Skeletal muscle tissue (tissue), 4 donors: Measurements from ENCODE around the gene MALAT1. TPM values are rescaled to one million over a fixed set of nuclear protein-coding genes. Genes with fewer than 3 reads are reported as not detected.
A peak's percentile ranks its signal among the peaks of the same experiment; 100 is the strongest.
"Not testable (repeated sequence)": the region's sequence is repeated elsewhere in the genome, so short reads cannot be mapped to it uniquely, and the experiment has no call there.

Experiments
- H3K27ac ChIP-seq: one replicate; pipeline ENCODE4 v1.7.0; 2013; ENCODE audit warnings: mild to moderate bottlenecking, low read depth, low read length, inconsistent platforms
- H3K27me3 ChIP-seq, 3 donors: one replicate each; pipeline ENCODE4 v1.7.0; 2013; ENCODE audit warnings: low read length in 3 of 3; ENCODE audit not compliant: control insufficient read depth in 3 of 3, insufficient read depth in 3 of 3
- H3K36me3 ChIP-seq, 3 donors: one replicate each; pipeline ENCODE4 v1.7.0; 2013; ENCODE audit warnings: low read length in 3 of 3; ENCODE audit not compliant: control insufficient read depth in 3 of 3, insufficient read depth in 3 of 3
- H3K4me1 ChIP-seq, 3 donors: one replicate each; pipeline ENCODE4 v1.7.0; 2013; ENCODE audit warnings: low read length in 3 of 3, mild to moderate bottlenecking in 3 of 3; ENCODE audit not compliant: control insufficient read depth in 3 of 3, insufficient read depth in 3 of 3
- H3K4me3 ChIP-seq, 3 donors: one replicate each; pipeline ENCODE4 v1.7.0; 2013; ENCODE audit warnings: low read length in 3 of 3
- H3K9ac ChIP-seq, 3 donors: one replicate each; pipeline ENCODE4 v1.7.0; 2013; ENCODE audit warnings: low read length in 3 of 3, mild to moderate bottlenecking in 3 of 3, moderate library complexity in 2 of 3, low read depth in 1 of 3
- H3K9me3 ChIP-seq, 3 donors: one replicate each; pipeline ENCODE4 v1.7.0; 2013; ENCODE audit warnings: low read length in 3 of 3; ENCODE audit not compliant: control insufficient read depth in 3 of 3
- total RNA-seq: library from RNA; depleted of rRNA; stranded (reverse); fragments of >200 nt; gene quantifications from one replicate; pipeline ENCODE4 v1.2.3, GENCODE V29; 2014
- donor health status: Osteomylitis.

Gene MALAT1
- total RNA-seq, 1 donor from 2014 or later: 7,794 TPM

DNA sequence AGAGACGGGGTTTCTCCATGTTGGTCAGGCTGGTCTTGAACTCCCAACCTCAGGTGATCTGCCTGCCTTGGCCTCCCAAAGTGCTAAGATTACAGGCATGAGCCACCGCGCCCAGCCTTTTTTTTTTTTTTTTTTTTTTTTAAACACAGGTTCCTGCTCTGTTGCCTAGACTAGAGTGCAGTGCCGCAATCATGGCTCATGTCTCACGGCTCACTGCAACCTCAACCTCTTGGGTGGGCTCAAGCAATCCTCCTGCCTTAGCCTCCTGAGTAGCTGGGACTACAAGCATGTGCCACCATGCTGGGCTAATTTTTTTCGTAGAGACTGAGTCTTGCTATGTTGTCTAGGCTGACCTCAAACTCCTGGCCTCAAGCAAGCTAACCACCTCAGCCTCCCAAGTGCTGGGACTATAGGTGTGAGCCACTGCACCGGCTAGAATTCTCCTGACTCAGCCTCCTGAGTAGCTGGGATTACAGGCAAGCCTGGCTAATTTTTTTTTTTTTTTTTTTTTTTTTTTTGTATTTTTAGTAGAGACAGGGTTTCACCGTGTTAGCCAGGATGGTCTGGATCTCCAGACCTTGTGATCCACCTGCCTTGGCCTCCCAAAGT is 20.2 kb downstream of the MALAT1 start:
- H3K4me3 ChIP-seq, H3K9me3 ChIP-seq, H3K4me1 ChIP-seq, H3K27ac ChIP-seq, H3K9ac ChIP-seq, H3K27me3 ChIP-seq, H3K36me3 ChIP-seq: not testable (repeated sequence)

DNA sequence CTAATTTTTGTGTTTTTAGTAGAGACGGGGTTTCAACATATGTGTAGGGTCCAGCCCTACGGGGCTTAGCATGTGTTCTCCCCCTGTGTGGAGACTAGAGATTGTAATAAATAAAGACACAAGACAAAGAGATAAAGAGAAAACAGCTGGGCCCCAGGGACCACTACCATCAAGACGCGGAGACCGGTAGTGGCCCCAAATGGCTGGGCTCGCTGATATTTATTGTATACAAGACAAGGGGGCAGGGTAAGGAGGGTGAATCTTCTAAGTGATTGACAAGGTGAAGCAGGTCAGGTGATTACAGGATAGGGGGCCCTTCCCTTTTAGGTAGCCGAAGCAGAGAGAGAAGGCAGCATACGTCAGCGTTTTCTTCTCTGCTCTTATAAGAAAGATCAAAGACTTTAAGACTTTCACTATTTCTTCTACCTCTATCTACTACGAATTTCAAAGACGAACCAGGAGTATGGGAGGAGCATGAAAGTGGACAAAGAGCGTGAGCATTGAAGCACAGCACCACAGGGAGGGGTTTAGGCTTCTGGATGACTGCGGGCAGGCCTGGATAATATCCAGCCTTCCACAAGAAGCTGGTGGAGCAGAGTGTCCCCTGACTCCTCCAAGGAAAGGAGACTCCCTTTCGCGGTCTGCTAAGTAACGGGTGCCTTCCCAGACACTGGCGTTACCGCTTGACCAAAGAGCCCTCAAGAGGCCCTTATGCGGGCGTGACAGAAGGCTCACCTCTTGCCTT is 23.1 kb downstream of the MALAT1 start:
- H3K27ac ChIP-seq, H3K4me3 ChIP-seq, H3K27me3 ChIP-seq, H3K9ac ChIP-seq, H3K9me3 ChIP-seq: not testable (repeated sequence)
- Histone ChIP-seq H3K36me3 (peaks cover 7 to 10% (median 8%) of the 10 kb centered on the region in 3 donors), H3K4me1 (peaks cover 19 to 23% (median 22%) of the 10 kb centered on the region in 3 donors)

DNA sequence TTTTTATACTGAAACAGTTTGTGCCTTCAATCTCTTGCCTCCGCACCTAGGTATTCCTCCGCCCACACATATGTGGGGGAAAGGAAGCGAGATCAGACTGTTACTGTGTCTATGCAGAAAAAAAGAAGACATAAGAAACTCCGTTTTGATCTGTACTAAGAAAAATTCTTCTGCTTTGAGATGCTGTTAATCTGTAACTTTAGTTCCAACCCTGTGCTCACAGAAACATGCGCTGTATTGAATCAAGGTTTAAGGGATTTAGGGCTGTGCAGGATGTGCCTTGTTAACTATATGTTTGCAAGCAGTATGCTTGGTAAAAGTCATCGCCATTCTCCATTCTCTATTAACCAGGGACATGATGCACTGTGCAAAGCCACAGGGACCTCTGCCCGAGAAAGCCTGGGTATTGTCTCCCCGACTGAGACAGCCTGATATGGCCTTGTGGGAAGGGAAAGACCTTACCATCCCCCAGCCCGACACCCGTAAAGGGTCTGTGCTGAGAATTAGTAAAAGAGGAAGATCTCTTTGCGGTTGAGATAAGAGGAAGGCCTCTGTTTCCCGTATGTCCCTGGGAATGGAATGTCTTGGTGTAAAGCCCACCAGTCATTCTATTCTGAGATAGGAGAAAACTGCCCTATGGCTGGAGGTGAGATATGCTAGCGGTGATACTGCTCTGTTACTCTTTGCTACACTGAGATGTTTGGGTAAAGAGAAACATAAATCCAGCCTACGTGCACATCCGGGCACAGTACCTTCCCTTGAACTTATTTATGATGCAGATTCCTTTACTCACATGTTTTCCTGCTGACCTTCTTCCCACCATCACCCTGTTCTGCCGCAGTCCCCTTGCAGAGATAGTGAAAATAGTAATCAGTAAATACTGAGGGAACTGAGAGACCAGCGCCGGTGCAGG is 24.1 kb downstream of the MALAT1 start:
- Histone ChIP-seq H3K36me3 (peaks cover 13 to 16% (median 15%) of the 10 kb centered on the region in 3 donors), H3K4me1 (peaks cover 19 to 23% (median 22%) of the 10 kb centered on the region in 3 donors)
- not testable (repeated sequence) for H3K9me3 ChIP-seq, H3K27me3 ChIP-seq, H3K9ac ChIP-seq, H3K27ac ChIP-seq, H3K4me3 ChIP-seq

DNA sequence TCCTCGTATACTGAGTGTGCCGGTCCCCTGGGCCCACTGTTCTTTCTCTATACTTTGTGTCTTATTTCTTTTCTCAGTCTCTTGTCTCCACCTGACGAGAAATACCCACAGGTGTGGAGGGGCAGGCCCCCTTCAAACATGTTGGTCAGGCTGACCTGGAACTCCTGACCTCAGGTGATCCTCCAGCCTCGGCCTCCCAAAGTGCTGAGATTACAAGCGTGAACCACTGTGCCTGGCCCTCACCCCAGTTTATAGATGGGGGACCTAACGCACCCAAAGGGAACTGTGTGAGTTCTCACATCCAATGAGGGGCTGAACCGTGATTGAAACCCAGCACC is 24.8 kb downstream of the MALAT1 start:
- H3K27me3 ChIP-seq, H3K9ac ChIP-seq, H3K9me3 ChIP-seq, H3K4me3 ChIP-seq, H3K27ac ChIP-seq: not testable (repeated sequence)
- Histone ChIP-seq H3K4me1 (peaks cover 19 to 23% (median 22%) of the 10 kb centered on the region in 3 donors), H3K36me3 (peaks cover 13 to 17% (median 16%) of the 10 kb centered on the region in 3 donors)

DNA sequence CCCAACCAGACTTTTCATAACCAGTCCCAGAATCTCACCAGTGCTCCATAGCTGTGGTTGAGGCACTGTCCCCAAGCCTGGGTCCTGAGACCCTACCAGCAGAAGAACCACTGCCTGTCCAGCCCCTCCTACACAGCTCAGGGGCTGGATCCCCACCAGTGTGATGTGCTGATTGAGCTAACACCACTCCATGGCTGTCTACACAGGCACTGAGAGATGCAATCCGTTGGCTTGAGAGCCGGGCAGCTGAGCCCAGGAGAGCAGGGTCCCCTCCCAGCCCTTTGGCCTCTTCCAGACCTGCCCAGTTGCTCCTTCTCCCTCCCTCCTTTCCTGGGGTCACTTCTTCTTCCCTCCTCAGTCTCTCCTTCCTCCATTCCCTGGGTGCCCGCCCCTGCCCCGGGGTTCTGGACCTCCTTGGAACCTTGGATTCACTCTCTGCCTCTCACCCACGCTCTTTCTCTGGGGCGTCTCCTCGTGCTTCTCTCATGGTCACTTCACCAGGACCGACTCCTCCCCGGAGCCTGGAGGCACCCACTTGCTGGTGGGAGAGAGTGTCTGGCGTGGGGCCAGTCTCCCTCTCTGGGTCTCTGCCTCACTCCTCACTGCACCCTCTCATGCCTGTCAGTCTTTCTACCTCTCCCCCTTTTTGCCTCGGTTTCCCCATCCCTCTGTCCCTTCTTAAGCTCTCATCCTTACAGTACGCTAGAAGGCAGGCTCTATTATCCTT is 25.3 kb downstream of the MALAT1 start:
- peaks cover 19 to 23% (median 22%) of the 10 kb centered on the region in 3 donors for H3K4me1 ChIP-seq
- peak overlapping the region; percentile 48 for H3K27ac ChIP-seq
- no peaks in the 10 kb centered on the region for H3K27me3 ChIP-seq
- peak overlapping the region; percentile 48 to 61 (median 59) for H3K4me3 ChIP-seq
- no peaks in the 10 kb centered on the region for H3K9me3 ChIP-seq
- H3K36me3 ChIP-seq: peaks cover 15 to 19% (median 17%) of the 10 kb centered on the region in 3 donors
- peak overlapping the region; percentile 5 to 70 (median 57) for H3K9ac ChIP-seq

DNA sequence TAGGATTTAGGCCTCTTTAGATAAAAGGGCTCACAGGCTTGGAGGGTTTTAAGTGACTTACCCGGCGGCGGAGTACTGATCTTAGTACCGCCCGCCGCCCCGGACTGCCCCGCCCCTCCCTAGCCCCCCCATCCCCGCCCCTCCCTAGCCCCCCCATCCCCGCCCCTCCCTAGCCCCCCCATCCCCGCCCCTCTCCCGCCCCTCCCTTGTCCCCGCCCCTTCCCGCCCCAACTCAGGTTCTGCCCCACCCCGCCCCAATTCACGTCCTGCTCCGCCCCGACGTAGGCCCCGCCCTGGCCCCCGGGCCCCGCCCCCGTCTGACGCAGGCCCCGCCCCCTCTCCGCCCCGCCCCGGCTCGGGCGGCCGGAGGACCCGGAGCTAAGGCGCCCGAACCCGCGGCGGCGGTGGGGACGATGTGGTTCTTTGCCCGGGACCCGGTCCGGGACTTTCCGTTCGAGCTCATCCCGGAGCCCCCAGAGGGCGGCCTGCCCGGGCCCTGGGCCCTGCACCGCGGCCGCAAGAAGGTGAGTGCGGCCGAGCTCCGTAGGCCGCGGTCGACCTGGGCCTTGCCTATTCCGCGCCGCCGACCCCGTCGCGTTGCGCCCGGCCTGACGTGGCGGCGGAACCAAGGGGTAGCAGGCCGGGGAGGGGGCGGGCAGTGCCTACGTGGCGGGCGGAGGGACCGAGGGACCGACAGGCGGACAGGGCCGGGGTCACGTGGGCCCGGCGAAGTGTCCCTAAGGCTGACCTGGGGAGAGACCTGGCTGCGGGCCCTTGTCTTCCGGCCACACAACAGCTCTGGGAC is 26.1 kb downstream of the MALAT1 start, which contains the start of gene SCYL1:
TSS of gene SCYL1 (plus strand) at position 343 of the 805 bp plus-strand sequence. CDS start at position 414, 71 bp downstream.
- Histone ChIP-seq H3K27me3 (no peaks in the 10 kb centered on the region), H3K4me1 (peaks cover 19 to 23% (median 22%) of the 10 kb centered on the region in 3 donors), H3K4me3 (peak within 1 kb of the TSS; percentile 78 to 88 (median 78)), H3K9me3 (no peaks in the 10 kb centered on the region), H3K9ac (peak within 1 kb of the TSS; percentile 87 to 93 (median 89)), H3K27ac (peak within 1 kb of the TSS; percentile 87), H3K36me3 (peaks cover 22 to 27% (median 23%) of the 10 kb centered on the region in 3 donors)

DNA sequence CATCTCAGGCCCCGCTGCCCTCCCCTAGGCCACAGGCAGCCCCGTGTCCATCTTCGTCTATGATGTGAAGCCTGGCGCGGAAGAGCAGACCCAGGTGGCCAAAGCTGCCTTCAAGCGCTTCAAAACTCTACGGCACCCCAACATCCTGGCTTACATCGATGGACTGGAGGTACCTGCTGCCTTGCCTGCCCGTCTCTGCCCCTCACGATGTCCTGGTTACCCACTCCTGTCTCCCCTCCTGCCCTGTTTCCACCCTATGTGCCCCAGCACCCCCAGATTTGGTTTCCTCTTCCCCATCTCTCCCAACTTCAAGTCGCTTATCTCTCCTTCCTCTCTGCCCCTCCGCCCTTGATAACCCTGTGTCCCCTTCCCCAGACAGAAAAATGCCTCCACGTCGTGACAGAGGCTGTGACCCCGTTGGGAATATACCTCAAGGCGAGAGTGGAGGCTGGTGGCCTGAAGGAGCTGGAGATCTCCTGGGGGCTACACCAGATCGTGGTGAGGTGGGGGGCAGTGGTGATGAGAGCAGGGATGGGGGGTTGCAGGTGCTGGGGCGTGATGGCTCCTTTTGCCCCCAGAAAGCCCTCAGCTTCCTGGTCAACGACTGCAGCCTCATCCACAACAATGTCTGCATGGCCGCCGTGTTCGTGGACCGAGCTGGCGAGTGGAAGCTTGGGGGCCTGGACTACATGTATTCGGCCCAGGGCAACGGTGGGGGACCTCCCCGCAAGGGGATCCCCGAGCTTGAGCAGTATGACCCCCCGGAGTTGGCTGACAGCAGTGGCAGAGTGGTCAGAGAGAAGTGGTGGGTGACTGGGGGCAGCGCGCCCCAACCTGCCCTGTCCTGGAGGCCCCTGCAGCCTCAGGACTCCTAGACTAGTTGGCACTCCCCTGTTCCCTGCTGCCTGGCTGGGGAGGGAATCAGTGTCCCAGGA is 27.0 kb downstream of the MALAT1 start:
- H3K36me3 ChIP-seq: peaks cover 31 to 36% (median 31%) of the 10 kb centered on the region in 3 donors
- peak overlapping the region; percentile 87 to 93 (median 89) for H3K9ac ChIP-seq
- H3K4me3 ChIP-seq: peak overlapping the region; percentile 78 to 88 (median 78)
- H3K4me1 ChIP-seq: peaks cover 19 to 23% (median 22%) of the 10 kb centered on the region in 3 donors
- no peaks in the 10 kb centered on the region for H3K27me3 ChIP-seq
- H3K27ac ChIP-seq: peak overlapping the region; percentile 87
- H3K9me3 ChIP-seq: no peaks in the 10 kb centered on the region

DNA sequence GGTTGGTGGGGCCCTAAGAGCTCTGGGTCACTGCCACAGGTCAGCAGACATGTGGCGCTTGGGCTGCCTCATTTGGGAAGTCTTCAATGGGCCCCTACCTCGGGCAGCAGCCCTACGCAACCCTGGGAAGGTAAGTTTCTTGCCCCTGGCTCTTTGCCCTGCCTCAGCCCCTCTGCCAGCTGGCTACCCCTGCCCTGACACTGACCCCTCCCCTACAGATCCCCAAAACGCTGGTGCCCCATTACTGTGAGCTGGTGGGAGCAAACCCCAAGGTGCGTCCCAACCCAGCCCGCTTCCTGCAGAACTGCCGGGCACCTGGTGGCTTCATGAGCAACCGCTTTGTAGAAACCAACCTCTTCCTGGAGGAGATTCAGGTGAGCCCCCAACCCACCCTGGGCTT is 27.9 kb downstream of the MALAT1 start:
- H3K9ac ChIP-seq: peak overlapping the region in 1 of 3 donors; percentile 93
- no peak overlapping the region for H3K4me3 ChIP-seq

More for the DNA sequence above, 27.9 kb downstream of the MALAT1 start:
- no peaks in the 10 kb centered on the region for H3K27me3 ChIP-seq
- H3K36me3 ChIP-seq: peaks cover 40 to 45% (median 41%) of the 10 kb centered on the region in 3 donors
- H3K9me3 ChIP-seq: no peaks in the 10 kb centered on the region
- H3K27ac ChIP-seq: no peak overlapping the region
- peaks cover 19 to 23% (median 22%) of the 10 kb centered on the region in 3 donors for H3K4me1 ChIP-seq
